ENCODE data around the gene STAC3. TPM values are rescaled to one million over a fixed set of nuclear protein-coding genes. Genes with fewer than 3 reads are reported as not detected.

The STAC3 gene
- total and polyA plus RNA-seq, 9 of the 15 experiments (the other 6 are each of a cell fraction or from before 2014, with no cell fraction given): 0.45 to 6.4 (median 3.3) TPM

GRCh38 chr12:57216921-57217879 is 33.8 kb downstream of the STAC3 start (continued):
- TF ChIP-seq USF1 (CRISPR knock-in tag; IDR thresholded peaks at IDR 0.05) (peak; percentile 18; the same call in 1 of the 2 replicates), EGR1 (conservative IDR thresholded peaks at IDR 0.05) (peak; percentile 45; the same call in 1 of the 2 replicates), AFF4 (CRISPR knock-in tag; IDR thresholded peaks at IDR 0.05) (no peak), STAT5A (IDR thresholded peaks at IDR 0.05; ENCODE audit: borderline replicate concordance, low read length) (no peak), NFRKB (IDR thresholded peaks at IDR 0.05; ENCODE audit: low read depth) (no peak), SIX5 (IDR thresholded peaks at IDR 0.05; ENCODE audit: borderline replicate concordance in 1 of 2, insufficient read depth in 1 of 2, low read depth in 1 of 2, low read length in 2 of 2) (no peak), CREB3 (tag; conservative IDR thresholded peaks at IDR 0.05; ENCODE audit: low read depth) (no peak), TCF15 (CRISPR knock-in tag; IDR thresholded peaks at IDR 0.05) (no peak), ZC3H4 (CRISPR knock-in tag; IDR thresholded peaks at IDR 0.05; ENCODE audit: borderline replicate concordance) (peak; percentile 55; the same call in 1 of the 2 replicates), SP1 (CRISPR knock-in tag; IDR thresholded peaks at IDR 0.05) (no peak), CBX8 (IDR thresholded peaks at IDR 0.05; ENCODE audit: borderline replicate concordance, extremely low read depth, low read depth, low read length, poor library complexity, severe bottlenecking) (no peak)
